HCT116 (cell line): ENCODE data around the gene RPAIN. TPM values are rescaled to one million over a fixed set of nuclear protein-coding genes. Genes with fewer than 3 reads are reported as not detected.

ENCODE experiments used
- ATAC-seq: fragments of 200-7000 bp; cut with Tn5 transposase; 2 replicates; pipeline ENCODE4 v1.9.1; 2020; ENCODE audit warnings: mild to moderate bottlenecking, moderate library complexity
- BruUV-seq: library from RNA; stranded (reverse); fragments of 400-500 nt; replicated peaks from 2 replicates; lab custom pipeline; 2021; lab: Mats Ljungman, UMichigan
- CTCF ChIA-PET: fragments of 300-600 bp; sonication (Branson Sonifier 250); formaldehyde crosslinking; loops from one replicate; lab custom pipeline; 2021; ENCODE audit warnings: antibody characterized with exemption; lab: Charles Lee
- POLR2A ChIA-PET: fragments of 300-600, 350-600 bp; sonication (Branson Sonifier 250); formaldehyde crosslinking; loops from one replicate; lab custom pipeline; 2021; ENCODE audit warnings: antibody characterized with exemption; lab: Charles Lee
- RAD21 ChIA-PET, 2 experiments: fragments of 300-600 bp; sonication (Branson Sonifier 250); formaldehyde crosslinking; loops; one replicate each; lab custom pipeline; 2023; ENCODE audit warnings: low total read pairs in 2 of 2; ENCODE audit not compliant: uncharacterized antibody in 2 of 2, unreplicated experiment in 2 of 2, low non-redundant PET in 1 of 2; lab: Charles Lee
- DNase-seq: peaks from one replicate; pipeline ENCODE4 v3.0.0-alpha.2; 2010; ENCODE audit warnings: low read depth, low spot score
- H2AFZ ChIP-seq: fragments of 200-600 bp; shearing (Covaris generic), sonication (generic); 2 replicates; pipeline ENCODE4 v1.6.1; 2017; ENCODE audit warnings: low read depth, mixed run types, mixed read lengths, antibody characterized with exemption, low read length; ENCODE audit not compliant: poor library complexity, severe bottlenecking
- H3K27ac ChIP-seq: 2 replicates; pipeline ENCODE4 v1.5.1; 2012; ENCODE audit warnings: low read depth, low read length
- H3K27me3 ChIP-seq: fragments of 200-600 bp; sonication (generic); 2 replicates; pipeline ENCODE4 v1.6.1; 2016; ENCODE audit warnings: mixed run types, low read length, mixed read lengths; ENCODE audit not compliant: insufficient read depth
- H3K36me3 ChIP-seq, 2 experiments: fragments of 200-500 bp in 1 of 2; fragments of 200-600 bp in 1 of 2; sonication (Bioruptor generic) in 1 of 2; sonication (generic) in 1 of 2; 2 replicates each; pipeline versions ENCODE4 v1.5.1 to v1.6.1; 2014 to 2016; ENCODE audit warnings: low read length in 2 of 2, inconsistent platforms in 1 of 2, mixed read lengths in 1 of 2, mixed run types in 1 of 2; ENCODE audit not compliant: insufficient read depth in 2 of 2, control insufficient read depth in 1 of 2
- H3K4me1 ChIP-seq, 2 experiments: fragments of 200-600 bp in 1 of 2; sonication (generic) in 1 of 2; 2 replicates each; pipeline versions ENCODE4 v1.5.1 to v1.6.1; 2012 to 2017; ENCODE audit warnings: low read length in 2 of 2, inconsistent platforms in 1 of 2, mild to moderate bottlenecking in 1 of 2, mixed read lengths in 1 of 2, mixed run types in 1 of 2, moderate library complexity in 1 of 2; ENCODE audit not compliant: insufficient read depth in 2 of 2, control insufficient read depth in 1 of 2
- H3K4me2 ChIP-seq: fragments of 200-600 bp; sonication (generic); 2 replicates; pipeline ENCODE4 v1.6.1; 2017; ENCODE audit warnings: mixed run types, low read length, mixed read lengths
- H3K4me3 ChIP-seq, 2 experiments: fragments of 200-600 bp in 1 of 2; sonication (generic) in 1 of 2; replicated peaks in 1 of 2; 2 replicates each; pipeline ENCODE4 v1.5.1; 2011 to 2016; ENCODE audit warnings: low read length in 2 of 2, control low read depth in 1 of 2, low read depth in 1 of 2, mild to moderate bottlenecking in 1 of 2, mixed read lengths in 1 of 2, mixed run types in 1 of 2
- H3K79me2 ChIP-seq: fragments of 200-600 bp; sonication (generic); 2 replicates; pipeline ENCODE4 v1.6.1; 2017; ENCODE audit warnings: mild to moderate bottlenecking, mixed run types, low read length, moderate library complexity, mixed read lengths; ENCODE audit not compliant: insufficient read depth
- H3K9ac ChIP-seq: fragments of 200-600 bp; sonication (generic); 2 replicates; pipeline ENCODE4 v1.6.1; 2016; ENCODE audit warnings: low read length, mixed read lengths
- H3K9me2 ChIP-seq: fragments of 200-600 bp; sonication (generic), shearing (Covaris generic); 2 replicates; pipeline ENCODE4 v1.6.1; 2017; ENCODE audit warnings: mixed run types, mild to moderate bottlenecking, moderate library complexity; ENCODE audit not compliant: insufficient read depth
- H3K9me3 ChIP-seq, 2 experiments: fragments of 200-500 bp in 1 of 2; fragments of 200-600 bp in 1 of 2; sonication (Bioruptor generic) in 1 of 2; sonication (generic) in 1 of 2; 2 replicates each; pipeline ENCODE4 v1.6.1; 2014 to 2017; ENCODE audit warnings: low read length in 2 of 2, mixed read lengths in 2 of 2, inconsistent platforms in 1 of 2, low read depth in 1 of 2, mild to moderate bottlenecking in 1 of 2, mixed run types in 1 of 2, moderate library complexity in 1 of 2; ENCODE audit not compliant: control insufficient read depth in 1 of 2, insufficient read depth in 1 of 2
- H4K20me1 ChIP-seq: fragments of 200-600 bp; sonication (generic), shearing (Covaris generic); 2 replicates; pipeline ENCODE4 v1.6.1; 2017; ENCODE audit warnings: mixed run types, mild to moderate bottlenecking, moderate library complexity; ENCODE audit not compliant: insufficient read depth
- ELF1 ChIP-seq: IDR thresholded peaks from 2 replicates; pipeline ENCODE4 v1.6.1; 2012; ENCODE audit warnings: low read depth, borderline replicate concordance
- EZH2 ChIP-seq: fragments of 200-600 bp; sonication (generic); IDR thresholded peaks from 2 replicates; pipeline ENCODE4 v1.6.1; 2017; ENCODE audit warnings: antibody characterized with exemption, mixed run types
- EZH2phosphoT487 ChIP-seq: fragments of 200-600 bp; IDR thresholded peaks from 2 replicates; pipeline ENCODE4 v1.6.1; 2018; ENCODE audit warnings: antibody characterized with exemption, borderline replicate concordance
- FOSL1 ChIP-seq: IDR thresholded peaks from 2 replicates; pipeline ENCODE4 v1.6.1; 2012; ENCODE audit warnings: low read depth
- RAD21 ChIP-seq: IDR thresholded peaks from 2 replicates; pipeline ENCODE4 v1.6.1; 2012; ENCODE audit warnings: low read depth, mild to moderate bottlenecking
- TCF7L2 ChIP-seq: IDR thresholded peaks from 2 replicates; pipeline ENCODE4 v1.7.0; 2011; ENCODE audit warnings: borderline replicate concordance, inconsistent platforms; ENCODE audit not compliant: insufficient read depth, insufficient read length; ENCODE audit errors: extremely low read depth
- ZFX ChIP-seq: fragments of 450-650 bp; IDR thresholded peaks from 2 replicates; pipeline ENCODE4 v1.6.1; 2017
- intact Hi-C: fragments of 100-400 bp; cut with micrococcal nuclease; formaldehyde crosslinking; loops from 2 replicates; pipeline ENCODE4 v1.10.0; 2022
- total RNA-seq: library from RNA; stranded (reverse); gene quantifications from one replicate; pipeline ENCODE4 v1.2.1, GENCODE V29; 2021; ENCODE audit not compliant: unreplicated experiment
- TF ChIP-seq, protein P1 (sequence below): IDR thresholded peaks from 2 replicates; pipeline ENCODE4 v1.6.1; 2012
- TF ChIP-seq, protein P2 (sequence below), 3 experiments: fragments of 200-600 bp in 1 of 3; sonication (generic) in 1 of 3; IDR thresholded peaks in 2 of 3; conservative IDR thresholded peaks in 1 of 3; 2 replicates each; pipeline ENCODE4 v1.5.1; 2012 to 2017; ENCODE audit warnings: low read depth in 2 of 3, low read length in 2 of 3, antibody characterized with exemption in 1 of 3, borderline replicate concordance in 1 of 3, control low read depth in 1 of 3, mild to moderate bottlenecking in 1 of 3, mixed read lengths in 1 of 3, mixed run types in 1 of 3, moderate library complexity in 1 of 3; ENCODE audit not compliant: insufficient read depth in 1 of 3

RPAIN gene
- total RNA-seq, 1 experiment from 2014 or later: 67.9 TPM

DNA sequence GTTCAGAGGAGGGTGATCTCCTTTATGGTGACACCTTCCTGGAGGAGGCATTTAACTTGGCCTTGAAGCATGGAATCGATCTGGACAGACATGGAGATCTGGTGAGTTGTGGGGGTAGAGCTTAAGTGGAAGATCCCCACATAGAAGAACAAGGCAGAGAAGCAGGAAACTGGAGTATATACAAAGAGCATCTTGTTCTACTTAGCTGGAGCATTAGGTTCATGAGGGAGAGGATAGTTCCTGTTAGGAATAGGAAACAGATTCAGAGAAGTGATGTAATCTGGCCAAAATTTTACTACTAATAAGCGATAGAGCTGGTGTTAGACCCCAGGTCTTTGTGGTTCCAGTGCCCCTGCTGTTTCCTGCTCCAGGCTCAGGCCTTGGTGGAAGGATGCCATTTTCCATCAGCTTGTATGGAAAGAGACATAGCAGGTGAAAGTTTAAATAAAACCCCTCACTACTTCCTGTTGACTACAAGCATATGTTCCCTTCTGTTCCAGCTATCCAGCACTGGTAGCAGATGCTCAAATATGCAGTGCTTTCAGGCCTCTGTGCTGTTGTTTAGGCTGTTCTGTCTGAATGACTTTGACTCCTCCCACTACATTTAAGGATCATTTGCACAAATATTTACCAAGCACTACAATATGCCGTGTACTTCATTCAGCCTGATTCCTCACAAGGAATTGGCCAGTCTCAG, 9.4 kb downstream of the RPAIN start:
- Histone ChIP-seq H3K4me2 (no peak overlapping the region), H3K4me3 (no peak overlapping the region), H3K36me3 (peaks cover 66 to 68% of the 10 kb centered on the region in 2 experiments), H3K79me2 (peaks cover 40% of the 10 kb centered on the region), H2AFZ (no peak overlapping the region), H3K27ac (no peak overlapping the region), H3K4me1 (no peaks in the 10 kb centered on the region), H3K9me2 (no peaks in the 10 kb centered on the region), H3K27me3 (no peaks in the 10 kb centered on the region), H3K9ac (no peak overlapping the region)
- ChIA-PET CTCF (interaction anchor here (1.1 kb wide), 1 partner anchor 16 kb away, joined by 3 read pairs; no protein-coding TSS in a partner anchor), POLR2A (interaction anchor here (1.0 to 2.2 kb wide), 2 partner anchors 10 kb away, joined by 5 to 6 read pairs; partner anchors contain the start of genes C1QBP, NUP88 and RPAIN), RAD21 (no interaction called here)
- DNase-seq (no peak), ATAC-seq (no peak)
- BruUV-seq: no TSS peak
- no peak for TF ChIP-seq ZFX
- TF ChIP-seq, protein P1, sequence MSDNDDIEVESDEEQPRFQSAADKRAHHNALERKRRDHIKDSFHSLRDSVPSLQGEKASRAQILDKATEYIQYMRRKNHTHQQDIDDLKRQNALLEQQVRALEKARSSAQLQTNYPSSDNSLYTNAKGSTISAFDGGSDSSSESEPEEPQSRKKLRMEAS: no peak
- no peak for TF ChIP-seq TCF7L2
- no peak for TF ChIP-seq EZH2phosphoT487
- no peak for TF ChIP-seq EZH2
- no peak for TF ChIP-seq FOSL1
- TF ChIP-seq RAD21: no peak
- no peak for TF ChIP-seq ELF1
- TF ChIP-seq, protein P2, sequence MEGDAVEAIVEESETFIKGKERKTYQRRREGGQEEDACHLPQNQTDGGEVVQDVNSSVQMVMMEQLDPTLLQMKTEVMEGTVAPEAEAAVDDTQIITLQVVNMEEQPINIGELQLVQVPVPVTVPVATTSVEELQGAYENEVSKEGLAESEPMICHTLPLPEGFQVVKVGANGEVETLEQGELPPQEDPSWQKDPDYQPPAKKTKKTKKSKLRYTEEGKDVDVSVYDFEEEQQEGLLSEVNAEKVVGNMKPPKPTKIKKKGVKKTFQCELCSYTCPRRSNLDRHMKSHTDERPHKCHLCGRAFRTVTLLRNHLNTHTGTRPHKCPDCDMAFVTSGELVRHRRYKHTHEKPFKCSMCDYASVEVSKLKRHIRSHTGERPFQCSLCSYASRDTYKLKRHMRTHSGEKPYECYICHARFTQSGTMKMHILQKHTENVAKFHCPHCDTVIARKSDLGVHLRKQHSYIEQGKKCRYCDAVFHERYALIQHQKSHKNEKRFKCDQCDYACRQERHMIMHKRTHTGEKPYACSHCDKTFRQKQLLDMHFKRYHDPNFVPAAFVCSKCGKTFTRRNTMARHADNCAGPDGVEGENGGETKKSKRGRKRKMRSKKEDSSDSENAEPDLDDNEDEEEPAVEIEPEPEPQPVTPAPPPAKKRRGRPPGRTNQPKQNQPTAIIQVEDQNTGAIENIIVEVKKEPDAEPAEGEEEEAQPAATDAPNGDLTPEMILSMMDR (IDR thresholded peaks at IDR 0.05 in 2 of 3, conservative IDR thresholded peaks at IDR 0.05 in 1 of 3; ENCODE audit: borderline replicate concordance in 1 of 3, insufficient read depth in 1 of 3, low read depth in 2 of 3, low read length in 2 of 3): no peak
- TF ChIP-seq, all 23 proteins: peak for 0
- Histone ChIP-seq H3K9me3 (no peaks in the 10 kb centered on the region), H4K20me1 (peaks cover 17% of the 10 kb centered on the region; the same call in 1 of the 2 replicates)
- intact Hi-C loops: no loop called here
